Cardiac muscle cell (in vitro differentiated cells and primary cell): Measurements from ENCODE around the gene ADGRA3. TPM values are rescaled to one million over a fixed set of nuclear protein-coding genes. Genes with fewer than 3 reads are reported as not detected.

Experiments used
- DNase-seq, 2 donors: peaks; one replicate each; pipeline versions ENCODE4 v3.0.0 to v3.0.0-alpha.2; 2010 to 2017; ENCODE audit warnings: low read depth in 1 of 2, low spot score in 1 of 2
- H3K27ac ChIP-seq: fragments of 200-600 bp; sonication (generic); 2 replicates; pipeline ENCODE4 v1.5.1; 2016
- H3K27me3 ChIP-seq: fragments of 200-600 bp; sonication (generic); 2 replicates; pipeline ENCODE4 v1.6.0; 2016; ENCODE audit warnings: control low read depth
- H3K36me3 ChIP-seq: fragments of 200-600 bp; sonication (generic); 2 replicates; pipeline ENCODE4 v1.5.1; 2016; ENCODE audit warnings: control low read depth
- H3K4me1 ChIP-seq: fragments of 200-600 bp; sonication (generic); 2 replicates; pipeline ENCODE4 v1.8.1; 2017; ENCODE audit warnings: low read depth, mild to moderate bottlenecking, mixed run types
- H3K4me3 ChIP-seq: fragments of 200-600 bp; sonication (generic); 2 replicates; pipeline ENCODE4 v1.5.1; 2016; ENCODE audit warnings: mild to moderate bottlenecking
- H3K9me3 ChIP-seq: fragments of 200-600 bp; sonication (generic); 2 replicates; pipeline ENCODE4 v1.5.1; 2017; ENCODE audit warnings: low read depth, mild to moderate bottlenecking, control low read depth
- polyA plus RNA-seq: library from polyadenylated mRNA; unstranded; fragments of >200 nt; fragmentation: Nextera tagmentation; extraction: Ambion mirVana; gene quantifications from 2 replicates; pipeline ENCODE4 v1.2.1, GENCODE V29; 2016
- total RNA-seq: library from RNA; depleted of rRNA; stranded (reverse); fragments of >200 nt; gene quantifications from 2 replicates; pipeline ENCODE4 v1.2.3, GENCODE V29; 2016
- TF ChIP-seq, protein P1 (sequence below): IDR thresholded peaks from 2 replicates; pipeline ENCODE4 v1.5.1; 2012; ENCODE audit warnings: low read depth, mild to moderate bottlenecking, low read length

ADGRA3 gene
- total and polyA plus RNA-seq, 2 experiments from 2014 or later, result 29.3 to 41.1 TPM

- Histone ChIP-seq H3K36me3 (no peaks in the 10 kb centered on the region), H3K9me3 (no peaks in the 10 kb centered on the region), H3K27me3 (no peaks in the 10 kb centered on the region), H3K27ac (no peak overlapping the region), H3K4me1 (no peaks in the 10 kb centered on the region), H3K4me3 (no peak overlapping the region)
- TF ChIP-seq, protein P1, sequence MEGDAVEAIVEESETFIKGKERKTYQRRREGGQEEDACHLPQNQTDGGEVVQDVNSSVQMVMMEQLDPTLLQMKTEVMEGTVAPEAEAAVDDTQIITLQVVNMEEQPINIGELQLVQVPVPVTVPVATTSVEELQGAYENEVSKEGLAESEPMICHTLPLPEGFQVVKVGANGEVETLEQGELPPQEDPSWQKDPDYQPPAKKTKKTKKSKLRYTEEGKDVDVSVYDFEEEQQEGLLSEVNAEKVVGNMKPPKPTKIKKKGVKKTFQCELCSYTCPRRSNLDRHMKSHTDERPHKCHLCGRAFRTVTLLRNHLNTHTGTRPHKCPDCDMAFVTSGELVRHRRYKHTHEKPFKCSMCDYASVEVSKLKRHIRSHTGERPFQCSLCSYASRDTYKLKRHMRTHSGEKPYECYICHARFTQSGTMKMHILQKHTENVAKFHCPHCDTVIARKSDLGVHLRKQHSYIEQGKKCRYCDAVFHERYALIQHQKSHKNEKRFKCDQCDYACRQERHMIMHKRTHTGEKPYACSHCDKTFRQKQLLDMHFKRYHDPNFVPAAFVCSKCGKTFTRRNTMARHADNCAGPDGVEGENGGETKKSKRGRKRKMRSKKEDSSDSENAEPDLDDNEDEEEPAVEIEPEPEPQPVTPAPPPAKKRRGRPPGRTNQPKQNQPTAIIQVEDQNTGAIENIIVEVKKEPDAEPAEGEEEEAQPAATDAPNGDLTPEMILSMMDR, result no peak
- no peak for DNase-seq
Observed at GRCh38 chr4:22521240-22521639, 5.4 kb upstream of the ADGRA3 start.

GRCh38 chr4:22515145-22515887 lies 550 bp downstream of the ADGRA3 start:
- peak; percentile 83 for DNase-seq
- H3K4me3 ChIP-seq, result peak overlapping the region; percentile 61
- TF ChIP-seq, protein P1, result peak; percentile 25

DNA sequence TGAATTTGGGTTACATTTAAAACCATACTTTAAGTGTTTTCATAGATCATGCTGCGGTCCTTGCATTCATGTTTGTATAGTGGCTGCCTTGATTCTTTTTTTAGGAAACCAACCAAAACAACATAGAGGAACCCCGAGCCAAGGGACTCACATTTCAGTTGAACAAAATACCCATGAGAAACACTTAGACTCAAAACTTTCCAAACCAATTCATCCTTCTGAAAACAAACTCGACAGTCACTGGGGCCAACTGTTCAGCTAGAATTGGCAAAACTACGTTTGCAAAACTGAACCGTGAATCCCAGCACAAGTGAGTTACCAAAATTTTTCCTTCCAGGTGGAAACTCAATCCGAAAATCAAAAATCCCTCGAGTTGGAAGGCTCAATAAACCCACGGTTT lies 1.4 kb downstream of the ADGRA3 start:
- TF ChIP-seq, protein P1, result no peak
- peaks cover 7% of the 10 kb centered on the region for H3K4me1 ChIP-seq
- no peaks in the 10 kb centered on the region for H3K27me3 ChIP-seq
- H3K36me3 ChIP-seq, result no peaks in the 10 kb centered on the region
- peak overlapping the region; percentile 86 for H3K27ac ChIP-seq
- DNase-seq, result no peak
- peak overlapping the region; percentile 61 for H3K4me3 ChIP-seq
- no peaks in the 10 kb centered on the region for H3K9me3 ChIP-seq

More at GRCh38 chr4:22515145-22515887, 550 bp downstream of the ADGRA3 start:
- Histone ChIP-seq H3K27ac (peak overlapping the region; percentile 86), H3K9me3 (no peaks in the 10 kb centered on the region), H3K27me3 (no peaks in the 10 kb centered on the region), H3K4me1 (peaks cover 7% of the 10 kb centered on the region), H3K36me3 (no peaks in the 10 kb centered on the region)

GRCh38 chr4:22514001-22514400 lies 1.9 kb downstream of the ADGRA3 start:
- H3K36me3 ChIP-seq, result no peaks in the 10 kb centered on the region
- no peaks in the 10 kb centered on the region for H3K27me3 ChIP-seq
- DNase-seq, result peak in 1 of 2 donors; percentile 36
- H3K9me3 ChIP-seq, result no peaks in the 10 kb centered on the region
- TF ChIP-seq, protein P1, result no peak
- H3K4me1 ChIP-seq, result peaks cover 7% of the 10 kb centered on the region
- H3K27ac ChIP-seq, result no peak overlapping the region
- H3K4me3 ChIP-seq, result peak overlapping the region; percentile 61

GRCh38 chr4:22512306-22512705 lies 3.6 kb downstream of the ADGRA3 start:
- Histone ChIP-seq H3K9me3 (no peaks in the 10 kb centered on the region), H3K27me3 (no peaks in the 10 kb centered on the region), H3K27ac (no peak overlapping the region), H3K36me3 (no peaks in the 10 kb centered on the region), H3K4me3 (no peak overlapping the region), H3K4me1 (peaks cover 7% of the 10 kb centered on the region)
- TF ChIP-seq, protein P1, result no peak
- DNase-seq, result no peak
